Peyer's patch (tissue), 4 donors: Measurements from ENCODE around the gene SUGT1. TPM values are rescaled to one million over a fixed set of nuclear protein-coding genes. Genes with fewer than 3 reads are reported as not detected.

Experiments used
- DNase-seq, 3 donors: peaks; one replicate each; pipeline ENCODE4 v3.0.0-alpha.2; 2017 to 2019
- H3K27ac ChIP-seq, 4 donors: fragments of 200-600 bp; sonication (generic); one replicate each; pipeline ENCODE4 v1.5.1; 2016 to 2019
- H3K27me3 ChIP-seq, 2 donors: fragments of 200-600 bp; sonication (generic); one replicate each; pipeline ENCODE4 v1.5.1; 2019
- H3K36me3 ChIP-seq, 3 donors: fragments of 200-600 bp; sonication (generic); one replicate each; pipeline ENCODE4 v1.5.1; 2016 to 2019
- H3K4me1 ChIP-seq, 4 donors: fragments of 200-600 bp; sonication (generic); one replicate each; pipeline ENCODE4 v1.5.1; 2016 to 2019
- H3K4me3 ChIP-seq, 4 donors: fragments of 200-600 bp; sonication (generic); 1 replicate in 3 of 4; 2 replicates in 1 of 4; pipeline ENCODE4 v1.5.1; 2016 to 2019; ENCODE audit warnings: mild to moderate bottlenecking in 1 of 4
- H3K9me3 ChIP-seq, 4 donors: fragments of 200-600 bp; sonication (generic); one replicate each; pipeline ENCODE4 v1.5.1; 2016 to 2019; ENCODE audit warnings: mild to moderate bottlenecking in 1 of 4
- CTCF ChIP-seq, 6 experiments: fragments of 450-650 bp in 4 of 6; fragments of 200-600 bp in 2 of 6; sonication (generic) in 1 of 6; IDR thresholded peaks; one replicate each; pipeline ENCODE4 v1.5.1; 2017 to 2019; ENCODE audit warnings: antibody characterized with exemption in 6 of 6, mild to moderate bottlenecking in 3 of 6, moderate library complexity in 1 of 6
- POLR2A ChIP-seq, 2 donors: fragments of 450-650 bp; IDR thresholded peaks; one replicate each; pipeline ENCODE4 v1.5.1; 2017; ENCODE audit warnings: antibody characterized with exemption in 2 of 2, mild to moderate bottlenecking in 2 of 2, moderate library complexity in 2 of 2
- total RNA-seq, 4 donors: library from RNA; depleted of rRNA; stranded (reverse); fragments of >200 nt; gene quantifications; one replicate each; pipeline ENCODE4 v1.1.0, GENCODE V29; 2016

The SUGT1 gene
- total RNA-seq, 4 donors from 2014 or later: 22.4 to 49.5 (median 27.5) TPM

GRCh38 chr13:52644108-52644507 lies 8.5 kb upstream of the SUGT1 start:
- DNase-seq: no peak
- Histone ChIP-seq H3K36me3 (peaks cover 0 to 11% (median 0%) of the 10 kb centered on the region in 3 donors), H3K27ac (no peak overlapping the region), H3K27me3 (no peaks in the 10 kb centered on the region), H3K4me1 (no peaks in the 10 kb centered on the region), H3K4me3 (no peak overlapping the region), H3K9me3 (no peaks in the 10 kb centered on the region)
- TF ChIP-seq CTCF (IDR thresholded peaks at IDR 0.05) (no peak), POLR2A (IDR thresholded peaks at IDR 0.05) (no peak)

DNA sequence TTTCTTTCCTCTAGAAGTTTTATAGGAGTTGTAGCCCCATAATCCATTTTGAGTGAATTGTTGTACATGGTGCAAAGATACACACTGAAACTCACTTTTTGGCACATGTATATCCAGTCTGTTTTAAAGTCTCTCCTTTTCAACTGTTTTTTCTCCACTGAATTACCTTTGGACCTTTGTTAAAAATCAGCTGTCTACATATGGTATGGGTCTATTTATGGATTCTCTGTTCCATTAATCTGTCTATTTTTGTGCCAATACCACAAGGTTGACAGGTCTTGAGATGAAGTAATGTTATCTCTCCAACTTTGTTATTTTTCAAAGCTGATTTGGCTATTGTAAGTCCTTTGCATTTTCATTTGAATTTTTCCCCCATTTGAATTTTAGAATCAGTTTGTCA lies 5.7 kb upstream of the SUGT1 start:
- H3K4me1 ChIP-seq: peaks cover 0 to 9% (median 0%) of the 10 kb centered on the region in 4 donors
- no peak for TF ChIP-seq POLR2A (IDR thresholded peaks at IDR 0.05)
- TF ChIP-seq CTCF (IDR thresholded peaks at IDR 0.05): no peak
- no peak overlapping the region for H3K4me3 ChIP-seq
- H3K27me3 ChIP-seq: no peaks in the 10 kb centered on the region
- H3K27ac ChIP-seq: no peak overlapping the region
- peaks cover 0 to 9% (median 0%) of the 10 kb centered on the region in 3 donors for H3K36me3 ChIP-seq
- no peak for DNase-seq
- H3K9me3 ChIP-seq: no peaks in the 10 kb centered on the region

DNA sequence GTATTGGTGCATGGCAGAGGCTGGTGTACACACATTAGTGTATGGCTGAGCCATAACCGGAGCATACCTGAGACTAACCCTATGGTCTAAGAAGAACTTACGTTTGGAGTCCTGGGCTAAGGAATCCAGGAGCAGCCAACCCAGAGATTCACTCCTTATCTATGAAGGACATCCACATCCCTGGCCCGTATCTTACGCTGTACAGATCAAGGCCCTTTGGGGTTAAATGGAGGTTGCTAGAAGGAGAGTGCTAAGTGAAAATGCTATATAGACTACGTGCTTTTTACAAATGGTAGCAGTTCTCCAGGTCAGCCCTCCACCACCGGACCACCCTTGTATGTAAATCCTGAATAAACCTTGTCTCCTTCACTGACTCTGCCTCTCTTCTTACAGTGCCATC lies 1.9 kb upstream of the SUGT1 start:
- peaks cover 0 to 31% (median 3%) of the 10 kb centered on the region in 4 donors for H3K4me1 ChIP-seq
- TF ChIP-seq POLR2A (IDR thresholded peaks at IDR 0.05) (no peak), CTCF (IDR thresholded peaks at IDR 0.05) (no peak)
- H3K27ac ChIP-seq: no peak overlapping the region
- H3K36me3 ChIP-seq: peaks cover 0 to 9% (median 0%) of the 10 kb centered on the region in 3 donors
- H3K9me3 ChIP-seq: no peaks in the 10 kb centered on the region
- no peaks in the 10 kb centered on the region for H3K27me3 ChIP-seq
- DNase-seq: no peak
- peak overlapping the region in 1 of 4 donors; percentile 85 for H3K4me3 ChIP-seq

- DNase-seq: no peak
- Histone ChIP-seq H3K9me3 (no peaks in the 10 kb centered on the region), H3K4me3 (peak overlapping the region; percentile 56 to 85 (median 70)), H3K27ac (peak overlapping the region; percentile 88 to 97 (median 89)), H3K4me1 (peaks cover 0 to 31% (median 3%) of the 10 kb centered on the region in 4 donors), H3K27me3 (no peaks in the 10 kb centered on the region), H3K36me3 (peaks cover 0 to 9% (median 0%) of the 10 kb centered on the region in 3 donors)
- TF ChIP-seq POLR2A (IDR thresholded peaks at IDR 0.05) (no peak), CTCF (IDR thresholded peaks at IDR 0.05) (no peak)
These were observed 790 bp upstream of the SUGT1 start for GRCh38 chr13:52651897-52652195.

- no peak for DNase-seq
- H3K27me3 ChIP-seq: no peaks in the 10 kb centered on the region
- H3K27ac ChIP-seq: peak overlapping the region; percentile 88 to 97 (median 89)
- H3K9me3 ChIP-seq: no peaks in the 10 kb centered on the region
- H3K4me3 ChIP-seq: peak overlapping the region; percentile 56 to 85 (median 70)
- H3K4me1 ChIP-seq: peaks cover 0 to 31% (median 3%) of the 10 kb centered on the region in 4 donors
- TF ChIP-seq CTCF (IDR thresholded peaks at IDR 0.05) (peak in 2 of 6 experiments; percentile 0 to 4), POLR2A (IDR thresholded peaks at IDR 0.05) (no peak)
- peaks cover 0 to 18% (median 0%) of the 10 kb centered on the region in 3 donors for H3K36me3 ChIP-seq
These were observed 306 bp downstream of the SUGT1 start for GRCh38 chr13:52652980-52653303.

GRCh38 chr13:52659340-52659739 lies 6.7 kb downstream of the SUGT1 start:
- peaks cover 0 to 11% (median 0%) of the 10 kb centered on the region in 4 donors for H3K4me1 ChIP-seq
- no peak for DNase-seq
- no peak overlapping the region for H3K27ac ChIP-seq
- no peak overlapping the region for H3K4me3 ChIP-seq
- no peak for TF ChIP-seq CTCF (IDR thresholded peaks at IDR 0.05)
- TF ChIP-seq POLR2A (IDR thresholded peaks at IDR 0.05): no peak
- no peaks in the 10 kb centered on the region for H3K9me3 ChIP-seq
- peaks cover 0 to 66% (median 2%) of the 10 kb centered on the region in 3 donors for H3K36me3 ChIP-seq
- H3K27me3 ChIP-seq: no peaks in the 10 kb centered on the region
